Esophagus squamous epithelium (tissue), 5 donors: Measurements from ENCODE around the gene DEPP1. TPM values are rescaled to one million over a fixed set of nuclear protein-coding genes. Genes with fewer than 3 reads are reported as not detected.

Source experiments
- DNase-seq: peaks from one replicate; lab custom pipeline; 2025; lab: John Stamatoyannopoulos, UW
- H3K27ac ChIP-seq, 4 donors: fragments of 200-600 bp; sonication (generic); one replicate each; pipeline ENCODE4 v1.5.1; 2016 to 2019; ENCODE audit warnings: mild to moderate bottlenecking in 1 of 4
- H3K27me3 ChIP-seq, 4 donors: fragments of 200-600 bp; sonication (generic); 1 replicate in 3 of 4; 2 replicates in 1 of 4; pipeline versions ENCODE4 v1.5.1 to v1.6.0; 2017 to 2021; ENCODE audit warnings: antibody characterized with exemption in 1 of 4
- H3K36me3 ChIP-seq, 3 donors: fragments of 200-600 bp; sonication (generic); one replicate each; pipeline ENCODE4 v1.5.1; 2016 to 2019
- H3K4me1 ChIP-seq, 3 donors: fragments of 200-600 bp; sonication (generic); one replicate each; pipeline ENCODE4 v1.5.1; 2017 to 2019
- H3K4me3 ChIP-seq, 4 donors: fragments of 200-600 bp; sonication (generic); 1 replicate in 3 of 4; 2 replicates in 1 of 4; pipeline ENCODE4 v1.5.1; 2016 to 2019; ENCODE audit warnings: mild to moderate bottlenecking in 2 of 4, moderate library complexity in 1 of 4
- H3K9me3 ChIP-seq, 3 donors: fragments of 200-600 bp; sonication (generic); one replicate each; pipeline ENCODE4 v1.5.1; 2016 to 2019
- CTCF ChIP-seq, 6 experiments: fragments of 450-650 bp in 4 of 6; fragments of 200-600 bp in 2 of 6; sonication (generic) in 2 of 6; IDR thresholded peaks; one replicate each; pipeline ENCODE4 v1.5.1; 2016 to 2019; ENCODE audit warnings: antibody characterized with exemption in 6 of 6, mild to moderate bottlenecking in 4 of 6, moderate library complexity in 4 of 6
- POLR2A ChIP-seq, 4 donors: fragments of 450-650 bp; IDR thresholded peaks; one replicate each; pipeline ENCODE4 v1.6.1; 2017; ENCODE audit warnings: antibody characterized with exemption in 4 of 4, mild to moderate bottlenecking in 4 of 4, moderate library complexity in 3 of 4
- WGBS, 2 donors: methylation state at CpG; one replicate each; pipeline ENCODE4 v1.1.5; 2018; 5-methylcytosine and 5-hydroxymethylcytosine counted together
- intact Hi-C: fragments of 100-400 bp; cut with DNase I; formaldehyde crosslinking; loops from one replicate; pipeline ENCODE4 v1.15.0; 2022
- total RNA-seq, 4 donors: library from RNA; depleted of rRNA; stranded (reverse); fragments of >200 nt; gene quantifications; one replicate each; pipeline ENCODE4 v1.1.0, GENCODE V29; 2016
- donor health status: DM: yes; HTN: yes; CAD: no.

DEPP1 gene
- total RNA-seq, 4 donors from 2014 or later: 2.5 to 116 (median 27.5) TPM

DNA sequence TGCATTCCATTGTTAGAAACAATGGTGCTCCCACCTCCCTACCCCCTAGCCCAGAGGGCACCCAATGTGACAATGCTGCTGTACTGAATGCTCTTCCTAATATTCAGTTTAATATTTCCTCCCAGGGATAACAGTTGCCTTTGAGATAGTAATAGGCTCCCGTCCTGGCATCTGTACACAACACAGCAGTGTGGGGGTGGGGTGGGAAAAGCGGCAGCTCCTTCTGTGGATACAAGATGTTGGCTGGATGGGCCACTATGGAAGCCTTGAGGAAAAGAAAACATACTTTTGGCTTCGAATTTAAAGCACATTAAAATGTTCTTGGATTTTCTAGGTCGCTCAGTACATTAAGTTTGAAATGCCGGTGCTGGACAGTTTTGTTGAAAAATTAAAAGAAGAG is 13.0 kb upstream of the DEPP1 start:
- DNase-seq: no peak
- Histone ChIP-seq H3K4me1 (peaks cover 10 to 76% (median 67%) of the 10 kb centered on the region in 3 donors), H3K9me3 (no peaks in the 10 kb centered on the region), H3K27ac (peak overlapping the region in 3 of 4 donors; percentile 23 to 96 (median 59)), H3K36me3 (peaks cover 0 to 5% (median 0%) of the 10 kb centered on the region in 3 donors), H3K27me3 (peaks cover 0 to 4% (median 0%) of the 10 kb centered on the region in 4 donors), H3K4me3 (no peak overlapping the region)
- intact Hi-C loops: no loop called here
- WGBS, 2 donors: 47 to 65% methylated on average over 5 of the region's 5 CpGs
- TF ChIP-seq CTCF (IDR thresholded peaks at IDR 0.05) (no peak), POLR2A (IDR thresholded peaks at IDR 0.05) (no peak)

DNA sequence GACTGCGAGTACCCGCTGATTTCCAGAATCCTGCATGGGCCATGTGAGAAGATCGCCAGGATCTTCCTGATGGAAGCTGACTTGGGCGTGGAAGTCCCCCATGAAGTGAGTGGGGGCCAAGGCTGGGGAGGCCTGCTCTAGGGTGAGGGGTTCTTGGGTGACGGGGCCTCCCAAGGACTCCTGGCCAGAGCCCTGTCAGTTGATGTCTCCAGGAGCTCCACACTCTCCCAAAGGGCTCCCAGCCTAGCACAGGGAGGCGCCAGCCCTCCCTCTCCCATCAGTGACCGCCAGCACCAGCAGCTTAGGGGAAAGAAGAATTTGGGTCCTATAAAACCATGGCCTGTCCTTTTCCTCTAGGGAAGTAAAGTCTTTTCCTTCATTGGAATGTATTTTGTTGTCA is 12.4 kb upstream of the DEPP1 start:
- H3K4me3 ChIP-seq: no peak overlapping the region
- no peaks in the 10 kb centered on the region for H3K9me3 ChIP-seq
- intact Hi-C loops: no loop called here
- 93 to 100% methylated on average over 3 to 7 of the region's 7 CpGs for WGBS, 2 donors
- H3K36me3 ChIP-seq: peaks cover 0 to 5% (median 0%) of the 10 kb centered on the region in 3 donors
- H3K4me1 ChIP-seq: peaks cover 5 to 76% (median 63%) of the 10 kb centered on the region in 3 donors
- DNase-seq: no peak
- peaks cover 0 to 4% (median 0%) of the 10 kb centered on the region in 4 donors for H3K27me3 ChIP-seq
- H3K27ac ChIP-seq: peak overlapping the region in 3 of 4 donors; percentile 23 to 96 (median 59)
- TF ChIP-seq POLR2A (IDR thresholded peaks at IDR 0.05): no peak
- no peak for TF ChIP-seq CTCF (IDR thresholded peaks at IDR 0.05)

DNA sequence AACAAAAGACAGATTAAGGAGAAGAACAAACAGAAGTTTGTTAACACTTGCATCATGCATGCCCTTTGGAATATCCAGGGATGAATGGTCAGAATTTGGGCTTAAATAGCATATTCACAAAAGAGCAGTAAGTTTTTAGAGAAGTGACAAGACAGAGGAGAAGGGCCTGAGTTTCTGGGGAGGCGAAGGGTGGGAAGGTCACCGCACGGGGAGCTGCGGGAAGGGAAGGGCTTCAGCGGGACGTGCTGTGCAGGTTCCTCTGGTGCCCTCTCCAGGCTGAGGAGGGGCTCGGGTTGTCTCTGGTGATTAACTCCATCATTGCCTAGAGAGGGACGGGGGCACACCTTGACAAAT is 11.7 kb upstream of the DEPP1 start:
- no peak overlapping the region for H3K4me3 ChIP-seq
- H3K27ac ChIP-seq: peak overlapping the region in 2 of 4 donors; percentile 54 to 96
- TF ChIP-seq CTCF (IDR thresholded peaks at IDR 0.05) (no peak), POLR2A (IDR thresholded peaks at IDR 0.05) (no peak)
- H3K9me3 ChIP-seq: no peaks in the 10 kb centered on the region
- 42 to 71% methylated on average over 8 of the region's 8 CpGs for WGBS, 2 donors
- H3K4me1 ChIP-seq: peaks cover 0 to 76% (median 63%) of the 10 kb centered on the region in 3 donors
- intact Hi-C loops: no loop called here
- H3K36me3 ChIP-seq: peaks cover 0 to 5% (median 0%) of the 10 kb centered on the region in 3 donors
- peaks cover 0 to 4% (median 0%) of the 10 kb centered on the region in 4 donors for H3K27me3 ChIP-seq
- DNase-seq: no peak

- H3K27ac ChIP-seq: peak overlapping the region in 2 of 4 donors; percentile 54 to 96
- DNase-seq: no peak
- peaks cover 0 to 4% (median 0%) of the 10 kb centered on the region in 4 donors for H3K27me3 ChIP-seq
- 79 to 80% methylated on average over 8 to 14 of the region's 14 CpGs for WGBS, 2 donors
- TF ChIP-seq CTCF (IDR thresholded peaks at IDR 0.05) (no peak), POLR2A (IDR thresholded peaks at IDR 0.05) (no peak)
- no peaks in the 10 kb centered on the region for H3K9me3 ChIP-seq
- intact Hi-C loops: no loop called here
- peaks cover 0 to 5% (median 0%) of the 10 kb centered on the region in 3 donors for H3K36me3 ChIP-seq
- peaks cover 5 to 76% (median 63%) of the 10 kb centered on the region in 3 donors for H3K4me1 ChIP-seq
- no peak overlapping the region for H3K4me3 ChIP-seq
Observed at GRCh38 chr10:44989597-44990301, 11.1 kb upstream of the DEPP1 start.

DNA sequence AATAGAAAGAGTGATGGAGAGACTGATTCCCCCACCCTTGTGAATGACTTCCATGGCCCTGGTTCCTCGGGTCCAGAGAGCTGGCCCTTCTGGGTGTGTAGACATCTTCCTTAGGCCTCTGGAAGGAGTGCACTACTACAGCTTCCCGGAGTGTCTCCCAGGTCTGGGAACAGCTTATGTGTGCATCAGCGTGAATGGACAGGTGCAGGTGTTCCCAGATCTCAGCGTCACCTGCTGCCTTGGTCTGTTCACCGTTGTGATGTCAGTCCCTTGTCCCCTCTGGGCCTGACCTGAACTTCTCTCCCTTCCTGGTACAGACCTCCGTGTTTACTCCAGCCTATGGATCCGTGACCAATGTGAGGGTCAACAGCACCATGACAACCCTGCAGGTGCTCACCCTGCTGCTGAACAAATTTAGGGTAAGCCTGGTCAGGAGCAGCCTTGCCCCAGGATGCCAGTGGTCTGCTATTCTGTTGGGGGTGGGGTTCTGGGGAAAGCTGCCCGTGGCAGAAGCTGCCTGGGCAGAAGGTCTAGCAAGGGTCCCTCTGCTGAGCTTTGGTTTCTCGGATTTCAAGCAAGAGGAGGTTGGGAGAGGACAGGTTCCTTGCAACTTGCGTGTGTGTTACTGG is 10.5 kb upstream of the DEPP1 start:
- TF ChIP-seq POLR2A (IDR thresholded peaks at IDR 0.05) (no peak), CTCF (IDR thresholded peaks at IDR 0.05) (no peak)
- intact Hi-C loops: no loop called here
- Histone ChIP-seq H3K27ac (no peak overlapping the region), H3K4me1 (peaks cover 7 to 77% (median 63%) of the 10 kb centered on the region in 3 donors), H3K36me3 (peaks cover 0 to 5% (median 0%) of the 10 kb centered on the region in 3 donors), H3K9me3 (no peaks in the 10 kb centered on the region), H3K27me3 (peaks cover 0 to 4% (median 0%) of the 10 kb centered on the region in 4 donors), H3K4me3 (no peak overlapping the region)
- no peak for DNase-seq
- 83 to 92% methylated on average over 5 to 7 of the region's 10 CpGs for WGBS, 2 donors
